Lower leg skin (tissue), 3 donors: ENCODE data around the gene SOX6.

ENCODE experiments used
- POLR2A ChIP-seq, 2 donors: fragments of 450-650 bp; IDR thresholded peaks; one replicate each; pipeline ENCODE4 v1.6.1; 2016 to 2017; ENCODE audit warnings: antibody characterized with exemption in 2 of 2, mild to moderate bottlenecking in 1 of 2, moderate library complexity in 1 of 2
- TF ChIP-seq, protein P1 (sequence below), 3 donors: fragments of 450-650 bp; IDR thresholded peaks; one replicate each; pipeline ENCODE4 v1.5.1; 2016; ENCODE audit warnings: antibody characterized with exemption in 3 of 3, mild to moderate bottlenecking in 3 of 3, moderate library complexity in 2 of 3

DNA sequence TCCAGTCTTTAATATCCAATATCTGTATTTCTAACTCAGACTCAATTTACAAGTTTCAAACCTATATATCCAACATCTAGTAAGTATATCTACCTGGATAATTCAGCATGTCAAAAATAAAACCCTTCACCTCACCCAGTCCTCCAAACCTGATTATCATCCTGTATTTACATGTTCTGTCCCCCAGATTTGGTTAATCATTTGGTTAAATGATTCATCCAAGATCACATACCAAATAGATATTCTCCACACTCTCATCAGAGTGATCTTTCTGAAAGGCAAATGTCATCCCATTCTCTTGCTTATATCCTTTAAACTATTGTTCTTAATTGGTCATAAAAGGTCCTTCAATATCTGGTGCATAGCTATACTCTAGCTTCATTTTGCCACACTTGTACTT is 199.0 kb downstream of the SOX6 start:
- TF ChIP-seq, protein P1, sequence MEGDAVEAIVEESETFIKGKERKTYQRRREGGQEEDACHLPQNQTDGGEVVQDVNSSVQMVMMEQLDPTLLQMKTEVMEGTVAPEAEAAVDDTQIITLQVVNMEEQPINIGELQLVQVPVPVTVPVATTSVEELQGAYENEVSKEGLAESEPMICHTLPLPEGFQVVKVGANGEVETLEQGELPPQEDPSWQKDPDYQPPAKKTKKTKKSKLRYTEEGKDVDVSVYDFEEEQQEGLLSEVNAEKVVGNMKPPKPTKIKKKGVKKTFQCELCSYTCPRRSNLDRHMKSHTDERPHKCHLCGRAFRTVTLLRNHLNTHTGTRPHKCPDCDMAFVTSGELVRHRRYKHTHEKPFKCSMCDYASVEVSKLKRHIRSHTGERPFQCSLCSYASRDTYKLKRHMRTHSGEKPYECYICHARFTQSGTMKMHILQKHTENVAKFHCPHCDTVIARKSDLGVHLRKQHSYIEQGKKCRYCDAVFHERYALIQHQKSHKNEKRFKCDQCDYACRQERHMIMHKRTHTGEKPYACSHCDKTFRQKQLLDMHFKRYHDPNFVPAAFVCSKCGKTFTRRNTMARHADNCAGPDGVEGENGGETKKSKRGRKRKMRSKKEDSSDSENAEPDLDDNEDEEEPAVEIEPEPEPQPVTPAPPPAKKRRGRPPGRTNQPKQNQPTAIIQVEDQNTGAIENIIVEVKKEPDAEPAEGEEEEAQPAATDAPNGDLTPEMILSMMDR (IDR thresholded peaks at IDR 0.05) = no peak
- TF ChIP-seq POLR2A (IDR thresholded peaks at IDR 0.05) = no peak
